ENCODE measurements around the gene CAPN13.

CAPN13 gene

DNA sequence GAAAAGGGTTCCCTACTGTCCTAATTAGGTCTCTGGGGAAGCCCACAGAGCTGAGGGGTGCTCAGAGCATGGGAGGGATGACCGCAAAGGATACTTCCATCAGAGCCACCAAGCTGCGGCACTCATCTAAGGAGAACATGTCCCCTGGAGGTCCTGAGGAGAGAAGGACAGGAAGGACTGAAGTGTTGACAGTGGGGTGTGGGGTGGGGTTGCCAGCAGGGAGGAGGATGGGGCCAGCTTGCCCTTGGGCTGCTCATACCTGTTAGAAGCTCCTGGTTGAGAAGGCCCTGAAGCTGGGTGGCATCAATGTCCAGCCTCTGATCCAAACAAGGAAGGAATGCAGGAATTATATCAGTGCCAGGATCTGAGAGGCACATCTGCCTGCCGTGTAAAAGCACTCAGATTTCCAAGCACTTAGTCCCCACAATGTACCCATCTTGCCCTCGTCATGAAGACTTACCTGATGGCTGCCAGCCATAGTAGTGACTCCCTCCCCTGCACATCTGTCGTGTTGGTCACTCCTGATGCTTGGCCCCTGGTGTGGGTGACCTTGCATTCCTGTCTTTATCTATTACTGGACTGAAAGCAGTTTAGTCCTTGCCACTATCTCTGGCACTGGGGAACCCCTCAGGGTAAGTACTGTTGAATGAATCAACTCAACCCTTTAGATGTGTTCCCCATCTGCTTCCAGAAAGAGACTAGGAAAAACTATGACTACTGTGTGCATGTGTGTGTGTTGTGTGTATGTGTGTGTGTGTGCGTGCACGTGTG is 68.9 kb downstream of the CAPN13 start:
- Histone ChIP-seq H3K4me3 (no peak overlapping the region), H3K36me3 (no peaks in the 10 kb centered on the region), H3K27me3 (peaks cover 0 to 13% of the 10 kb centered on the region in 2 donors), H3K9me3 (no peaks in the 10 kb centered on the region), H3K4me1 (no peaks in the 10 kb centered on the region), H3K27ac (no peak overlapping the region)
- intact Hi-C loops (cut with DNase I; ENCODE audit: low total_unique reads), result no loop called here
- peak in 1 of 2 donors; percentile 54 for DNase-seq
- no peak for TF ChIP-seq CTCF (IDR thresholded peaks at IDR 0.05)

DNA sequence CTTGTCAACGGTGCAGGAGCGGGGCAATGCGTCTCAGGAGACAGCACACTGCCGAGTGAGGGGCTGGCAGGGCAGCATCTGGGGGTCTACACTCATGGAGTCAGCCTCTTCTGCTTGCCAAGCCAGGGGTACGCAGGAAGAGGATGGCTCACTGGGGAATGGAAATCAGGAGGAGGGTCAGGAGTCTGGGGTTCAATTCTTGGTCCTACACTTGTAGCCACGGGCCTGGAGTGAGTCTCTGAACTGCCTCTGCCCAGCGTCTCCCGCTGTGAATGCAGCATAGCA is 70.0 kb downstream of the CAPN13 start:
- H3K9me3 ChIP-seq, result no peaks in the 10 kb centered on the region
- H3K27me3 ChIP-seq, result peaks cover 0 to 15% of the 10 kb centered on the region in 2 donors
- DNase-seq, result peak in 1 of 2 donors; percentile 38

DNA sequence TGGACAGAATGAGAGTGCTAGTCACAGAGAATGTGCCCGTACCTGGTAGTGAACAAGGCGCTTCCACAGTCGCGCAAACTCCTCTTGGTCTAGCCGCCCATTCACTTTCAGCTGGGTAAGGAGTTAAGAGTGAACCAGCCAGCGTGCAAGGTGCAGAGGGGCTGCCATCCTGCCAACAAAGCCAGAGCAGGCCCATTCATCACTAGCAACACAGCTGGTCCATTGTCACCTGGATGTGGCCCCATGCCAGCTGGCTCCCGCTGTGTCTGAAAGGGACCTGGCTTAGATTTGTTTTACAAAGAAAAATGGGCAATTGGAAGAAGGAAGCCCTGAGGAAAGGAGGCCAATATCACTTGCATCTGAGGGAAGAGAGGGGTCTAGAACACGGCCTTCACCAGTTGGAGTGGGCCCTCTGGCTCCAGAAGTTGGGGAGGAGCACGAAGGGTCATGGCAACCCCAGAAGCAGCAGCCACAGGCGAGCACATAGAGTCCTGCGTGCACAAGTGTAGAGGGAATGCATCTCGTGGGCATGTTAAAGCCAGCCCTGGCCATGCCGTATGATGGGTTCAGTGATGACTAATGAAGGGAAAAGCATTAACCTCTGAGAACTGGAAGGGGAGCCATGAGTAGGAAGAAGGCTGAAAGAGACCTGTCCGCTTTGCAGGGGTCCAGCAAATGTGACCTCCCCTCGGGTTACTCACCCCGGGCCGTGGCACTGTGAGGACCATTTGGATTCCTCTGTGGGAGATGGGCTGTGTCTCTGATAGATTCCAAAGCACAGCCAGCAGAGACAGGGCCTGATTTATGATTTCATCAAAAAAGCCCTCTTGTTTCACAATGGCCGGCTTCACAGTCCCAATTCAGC is 70.6 kb downstream of the CAPN13 start:
- no peaks in the 10 kb centered on the region for H3K36me3 ChIP-seq
- no peak overlapping the region for H3K27ac ChIP-seq
- H3K9me3 ChIP-seq, result no peaks in the 10 kb centered on the region
- no peaks in the 10 kb centered on the region for H3K4me1 ChIP-seq
- H3K27me3 ChIP-seq, result peaks cover 0 to 21% of the 10 kb centered on the region in 2 donors
- intact Hi-C loops (cut with DNase I; ENCODE audit: low total_unique reads), result no loop called here
- DNase-seq, result peak in 1 of 2 donors; percentile 44
- no peak for TF ChIP-seq CTCF (IDR thresholded peaks at IDR 0.05)
- H3K4me3 ChIP-seq, result no peak overlapping the region

More for the DNA sequence above, 70.0 kb downstream of the CAPN13 start:
- intact Hi-C loops (cut with DNase I; ENCODE audit: low total_unique reads), result no loop called here
- H3K4me3 ChIP-seq, result no peak overlapping the region
- H3K27ac ChIP-seq, result no peak overlapping the region
- no peak for TF ChIP-seq CTCF (IDR thresholded peaks at IDR 0.05)
- H3K4me1 ChIP-seq, result no peaks in the 10 kb centered on the region
- no peaks in the 10 kb centered on the region for H3K36me3 ChIP-seq

DNA sequence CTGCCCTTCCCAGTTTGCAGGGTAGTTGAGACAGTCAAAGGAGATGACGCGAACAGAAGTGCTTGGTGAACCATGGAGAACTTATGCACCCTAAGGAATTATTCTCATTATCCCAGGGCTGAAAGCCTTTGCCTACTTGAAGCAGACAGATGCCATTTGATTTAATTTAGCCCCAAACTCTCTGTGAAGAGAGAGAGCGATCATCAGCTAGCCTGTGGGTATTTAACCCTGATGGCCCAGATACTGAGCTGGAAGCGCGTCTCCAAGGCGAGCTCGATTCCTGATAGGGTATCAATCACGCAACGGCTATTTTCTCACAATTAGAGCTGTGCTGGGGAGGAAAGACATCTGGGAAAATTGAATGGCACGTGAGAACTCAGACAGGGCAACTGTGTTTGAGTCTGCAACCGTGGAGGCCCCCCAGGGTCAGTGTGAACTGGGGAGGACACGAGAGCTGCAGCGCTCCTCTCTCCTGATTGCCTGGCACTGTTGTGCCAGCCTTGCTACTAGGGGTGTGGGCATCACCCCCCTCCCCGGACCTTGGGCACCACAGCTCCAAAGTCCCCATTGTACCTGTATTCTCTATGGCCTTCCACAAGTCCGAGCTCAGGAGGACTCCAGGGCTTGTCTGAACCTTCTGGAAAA is 73.2 kb downstream of the CAPN13 start:
- DNase-seq, result peak in 1 of 2 donors; percentile 51
- H3K4me1 ChIP-seq, result no peaks in the 10 kb centered on the region
- no peaks in the 10 kb centered on the region for H3K36me3 ChIP-seq
- H3K4me3 ChIP-seq, result no peak overlapping the region
- H3K27me3 ChIP-seq, result peaks cover 0 to 33% of the 10 kb centered on the region in 2 donors
- no peak overlapping the region for H3K27ac ChIP-seq
- TF ChIP-seq CTCF (IDR thresholded peaks at IDR 0.05), result no peak
- no peaks in the 10 kb centered on the region for H3K9me3 ChIP-seq
- intact Hi-C loops (cut with DNase I; ENCODE audit: low total_unique reads), result no loop called here

GRCh38 chr2:30732876-30733275 is 74.4 kb downstream of the CAPN13 start:
- H3K4me3 ChIP-seq, result no peak overlapping the region
- intact Hi-C loops (cut with DNase I; ENCODE audit: low total_unique reads), result no loop called here
- no peak overlapping the region for H3K27ac ChIP-seq
- no peaks in the 10 kb centered on the region for H3K36me3 ChIP-seq
- H3K9me3 ChIP-seq, result no peaks in the 10 kb centered on the region
- H3K27me3 ChIP-seq, result peaks cover 0 to 33% of the 10 kb centered on the region in 2 donors
- TF ChIP-seq CTCF (IDR thresholded peaks at IDR 0.05), result no peak
- DNase-seq, result peak in 1 of 2 donors; percentile 31
- no peaks in the 10 kb centered on the region for H3K4me1 ChIP-seq

Measured in tibial artery (tissue), 4 donors.